Cortex of kidney (tissue), 1 donor: ENCODE results near the gene TULP4.
"Not testable (repeated sequence)": the region's sequence is repeated elsewhere in the genome, so short reads cannot be mapped to it uniquely, and the experiment has no call there.

Experiments
- DNase-seq: peaks from one replicate; lab custom pipeline; 2025; lab: John Stamatoyannopoulos, UW

TULP4 gene

DNA sequence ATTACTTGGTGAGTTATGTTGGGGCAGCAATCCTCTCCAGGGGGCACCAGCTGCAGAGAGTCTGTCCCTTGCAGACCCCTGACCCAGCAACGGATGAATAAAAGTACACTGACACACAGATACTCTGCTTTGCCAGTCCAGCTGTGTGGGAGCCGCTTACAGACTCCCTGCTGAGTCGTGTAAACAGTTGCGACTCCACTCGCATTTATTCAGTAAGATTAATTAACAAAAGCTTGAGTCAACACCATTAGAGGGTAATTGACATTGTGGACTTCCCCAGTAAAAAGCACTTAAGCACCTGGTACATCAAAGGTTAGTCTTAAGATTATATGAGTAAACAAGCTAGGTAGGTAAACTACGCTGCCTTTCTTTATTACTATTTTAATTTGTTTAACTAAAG lies 155.7 kb downstream of the TULP4 start:
- no peak for DNase-seq

GRCh38 chr6:158468666-158469065 lies 156.4 kb downstream of the TULP4 start:
- no peak for DNase-seq

GRCh38 chr6:158470023-158470422 lies 157.8 kb downstream of the TULP4 start:
- DNase-seq, result not testable (repeated sequence)

- DNase-seq, result no peak
Observed at GRCh38 chr6:158471339-158471738, 159.1 kb downstream of the TULP4 start.

DNA sequence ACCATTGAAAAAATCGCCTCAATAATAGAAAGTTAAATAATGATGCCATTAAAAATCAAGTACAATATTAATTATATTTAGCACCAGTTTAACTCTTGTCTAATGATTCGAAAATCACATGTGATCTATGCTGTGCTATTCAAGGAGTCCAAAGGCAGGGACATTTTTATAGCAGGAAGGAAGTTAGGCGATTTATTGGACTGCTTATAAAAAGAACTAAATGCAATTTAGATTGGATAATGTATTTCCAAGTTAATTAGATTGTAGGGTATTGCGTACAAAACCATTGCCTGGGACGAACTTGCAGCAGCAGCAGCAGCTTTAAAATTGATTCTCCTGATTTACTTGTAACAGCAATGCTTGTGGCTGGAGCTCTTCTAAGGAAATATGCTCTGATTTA lies 160.2 kb downstream of the TULP4 start:
- no peak for DNase-seq

DNA sequence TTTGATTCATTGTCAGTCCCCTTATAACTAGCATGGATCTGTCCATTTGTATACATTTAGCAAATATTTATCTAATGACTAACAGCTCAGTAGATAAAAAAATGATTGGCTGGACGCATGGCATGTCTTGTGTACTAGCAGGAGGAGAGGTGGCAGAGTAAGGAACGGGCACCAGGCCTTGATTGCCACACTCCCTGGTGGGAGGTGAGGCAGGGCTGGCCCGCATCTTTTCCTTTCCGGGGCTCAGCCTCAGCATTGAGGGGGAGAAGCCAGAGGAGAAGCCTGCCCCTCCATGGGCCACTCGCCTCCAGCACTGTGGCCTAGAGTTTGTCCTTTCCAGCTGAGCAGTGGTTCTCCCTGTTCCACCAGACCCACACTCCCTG lies 162.7 kb downstream of the TULP4 start:
- DNase-seq, result no peak

DNA sequence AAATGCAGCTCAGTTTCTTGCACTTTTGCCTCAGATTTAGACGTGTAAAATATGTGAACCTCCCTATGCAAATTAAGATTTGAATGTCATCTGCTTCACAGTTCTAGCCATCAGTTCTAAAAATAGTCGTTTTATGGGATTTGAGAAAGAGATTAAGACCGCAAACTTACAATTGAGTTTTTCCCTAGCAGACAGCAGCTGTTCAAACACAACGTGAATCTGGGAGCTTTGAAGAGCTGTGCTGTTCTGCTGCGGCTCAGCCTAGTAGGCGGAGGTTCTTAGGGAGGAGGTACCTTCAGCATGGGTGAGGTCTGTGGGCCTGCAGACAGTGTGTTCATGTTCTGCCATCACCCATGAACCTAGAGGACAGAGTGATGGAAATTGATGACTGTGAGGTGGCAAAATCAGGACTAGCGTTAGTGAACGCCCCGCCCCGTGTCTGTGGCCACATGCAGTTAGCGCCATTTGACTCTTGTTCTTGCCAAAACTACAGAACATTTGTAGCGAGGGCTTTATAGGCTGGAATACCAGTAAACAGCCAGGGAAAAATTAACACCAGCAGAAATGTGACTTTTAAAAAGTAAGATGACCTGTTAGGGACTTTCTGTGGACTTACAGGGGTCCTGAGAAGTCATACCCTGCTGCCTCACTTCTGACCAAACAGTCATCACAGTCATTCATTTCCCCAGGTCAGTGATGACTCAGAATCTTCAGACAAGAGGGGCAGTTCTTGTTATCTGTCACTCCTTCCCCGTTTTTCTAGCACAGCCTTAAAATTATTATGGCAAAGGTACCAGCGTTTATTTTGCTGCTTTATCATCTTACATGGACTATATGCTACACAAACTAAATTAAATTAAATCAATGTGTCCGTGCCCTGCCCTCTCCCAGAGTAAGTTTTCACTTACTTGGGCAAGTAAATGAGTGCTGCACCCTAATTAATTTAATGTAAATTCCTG lies 163.4 kb downstream of the TULP4 start:
- DNase-seq, result no peak

DNA sequence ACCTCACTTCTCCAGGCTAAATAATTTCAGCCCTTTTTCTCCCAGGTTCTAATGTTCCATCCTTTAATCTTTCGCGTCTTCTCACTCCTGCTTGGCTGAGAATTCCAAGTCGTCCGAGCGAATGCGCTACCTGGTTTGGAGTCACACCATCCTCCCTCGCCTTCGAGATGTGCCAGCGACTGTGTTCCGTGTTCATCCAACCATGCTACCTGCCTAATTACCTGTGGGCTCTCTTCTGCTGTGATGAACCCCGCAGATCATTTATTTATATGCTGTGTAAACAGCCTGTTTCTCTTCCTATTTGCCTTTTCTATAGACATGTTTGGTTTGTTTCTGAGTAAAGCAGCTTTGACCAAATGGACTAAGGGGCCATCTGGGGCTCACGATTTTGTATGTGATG lies 164.1 kb downstream of the TULP4 start:
- no peak for DNase-seq

GRCh38 chr6:158477722-158478121 lies 165.5 kb downstream of the TULP4 start:
- not testable (repeated sequence) for DNase-seq

GRCh38 chr6:158480989-158481388 lies 168.7 kb downstream of the TULP4 start:
- no peak for DNase-seq

DNA sequence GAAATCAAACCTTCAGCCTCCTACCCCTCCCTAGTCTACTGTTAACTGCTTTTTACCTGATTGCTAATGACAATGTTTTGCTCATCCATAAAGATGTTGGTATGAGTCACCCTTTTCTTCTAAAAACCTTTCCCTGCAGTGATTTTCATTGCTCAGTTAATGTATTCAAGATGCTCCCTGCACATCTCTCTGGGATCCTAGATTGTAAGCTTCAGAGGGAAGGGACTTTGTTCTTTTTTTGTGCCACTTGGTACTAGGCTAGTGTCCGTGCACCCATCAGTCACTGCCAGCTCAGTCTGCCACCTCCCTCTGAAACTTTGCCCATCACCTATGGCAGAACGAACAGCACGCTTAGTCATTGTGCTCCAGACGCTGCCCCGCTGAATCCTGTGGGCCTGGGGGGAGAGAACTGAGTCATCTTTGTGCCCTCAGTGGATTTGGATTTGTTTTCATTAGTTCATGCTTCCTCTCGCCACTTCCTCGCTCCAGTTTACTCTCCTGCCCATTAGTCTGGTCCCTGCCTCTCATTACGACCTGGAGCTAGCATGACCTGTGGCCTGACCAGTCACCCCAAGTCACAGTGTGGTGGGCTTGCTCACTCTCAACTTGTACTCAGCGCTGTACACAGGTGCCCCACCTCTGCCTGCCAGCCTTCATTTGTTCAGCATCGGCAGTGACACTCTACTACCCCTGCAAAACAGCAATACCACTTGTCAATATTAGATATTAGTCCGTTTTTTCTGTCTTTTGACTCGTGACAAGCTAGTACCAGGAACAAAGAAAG lies 169.6 kb downstream of the TULP4 start:
- DNase-seq, result no peak

GRCh38 chr6:158485431-158485830 lies 173.2 kb downstream of the TULP4 start:
- DNase-seq, result no peak

DNA sequence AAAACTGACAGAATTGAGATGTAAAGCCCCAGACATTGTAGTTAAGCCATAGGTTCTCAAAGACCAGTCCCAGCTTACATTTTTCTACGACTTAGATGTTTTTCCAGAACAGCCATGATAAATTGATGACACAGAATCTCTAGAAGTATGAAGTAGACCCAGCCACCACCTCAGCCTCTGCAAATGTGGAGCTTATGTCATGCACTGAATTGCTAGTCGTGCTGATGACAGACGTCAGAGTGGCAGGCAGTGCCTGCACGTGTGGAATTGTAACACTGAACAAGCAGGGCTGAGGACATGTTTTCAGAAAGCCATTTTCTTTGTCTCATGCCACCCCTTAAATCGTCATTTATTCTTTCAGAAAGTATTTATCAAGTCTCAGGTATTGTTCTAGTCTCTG lies 175.2 kb downstream of the TULP4 start:
- DNase-seq, result no peak

- no peak for DNase-seq
Observed at GRCh38 chr6:158488065-158488464, 175.8 kb downstream of the TULP4 start.

DNA sequence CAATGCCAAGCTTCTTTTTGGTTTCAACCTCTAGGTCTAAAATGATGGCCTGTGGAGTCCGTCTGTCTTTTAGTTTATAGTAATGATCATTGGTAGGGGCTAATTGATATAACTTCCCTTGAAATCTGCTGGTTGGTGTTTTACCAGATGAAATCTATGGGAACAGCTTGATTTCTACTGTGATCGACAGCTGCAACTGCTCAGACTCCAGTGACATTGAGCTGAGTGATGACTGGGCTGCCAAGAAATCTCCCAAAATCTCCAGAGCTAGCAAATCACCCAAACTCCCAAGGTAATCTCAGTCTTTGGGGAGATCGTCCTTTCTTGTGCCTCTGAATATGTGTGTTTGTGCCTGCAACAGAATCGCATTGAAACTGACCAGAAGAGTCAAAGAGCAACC lies 177.2 kb downstream of the TULP4 start:
- DNase-seq, result no peak

GRCh38 chr6:158492881-158493280 lies 180.6 kb downstream of the TULP4 start:
- DNase-seq, result no peak

DNA sequence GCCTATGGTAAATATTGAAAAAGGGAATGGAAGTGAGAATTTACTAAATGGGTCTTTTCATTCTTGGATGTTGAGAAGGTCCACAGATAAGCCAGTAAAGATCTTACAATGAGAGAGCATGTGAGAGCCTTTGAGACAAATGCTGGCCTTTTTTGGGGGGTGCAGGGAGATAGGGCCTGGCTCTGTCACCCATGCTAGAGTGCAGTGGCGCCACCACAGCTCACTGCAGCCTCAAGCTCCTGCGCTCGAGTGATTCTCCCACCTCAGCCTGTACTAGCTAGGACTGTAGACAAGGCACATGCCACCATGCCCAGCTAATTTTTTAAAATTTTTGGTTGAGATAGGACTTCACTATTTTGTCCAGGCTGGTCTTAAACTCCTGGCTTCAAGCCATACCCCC lies 184.4 kb downstream of the TULP4 start:
- no peak for DNase-seq

GRCh38 chr6:158497620-158498019 lies 185.4 kb downstream of the TULP4 start:
- DNase-seq, result no peak

DNA sequence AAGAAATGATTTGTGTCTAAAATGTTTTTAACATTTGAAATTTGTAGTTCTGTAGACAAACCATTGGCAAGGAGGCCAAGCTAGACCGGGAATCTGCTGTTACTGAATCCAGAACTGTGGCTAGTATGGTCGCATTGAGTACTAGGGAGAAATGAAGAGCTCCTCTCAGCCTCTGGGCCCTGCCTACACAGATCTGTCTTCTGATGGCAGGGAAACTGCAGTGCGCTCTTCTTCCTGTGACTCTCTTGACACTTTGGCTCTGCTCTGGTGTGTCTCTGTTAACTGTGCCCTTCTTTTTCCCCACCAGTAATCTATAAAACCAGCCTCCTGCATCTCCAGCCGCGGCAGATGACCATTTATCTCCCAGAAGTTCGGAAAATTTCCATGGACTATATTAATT lies 186.1 kb downstream of the TULP4 start:
- no peak for DNase-seq

DNA sequence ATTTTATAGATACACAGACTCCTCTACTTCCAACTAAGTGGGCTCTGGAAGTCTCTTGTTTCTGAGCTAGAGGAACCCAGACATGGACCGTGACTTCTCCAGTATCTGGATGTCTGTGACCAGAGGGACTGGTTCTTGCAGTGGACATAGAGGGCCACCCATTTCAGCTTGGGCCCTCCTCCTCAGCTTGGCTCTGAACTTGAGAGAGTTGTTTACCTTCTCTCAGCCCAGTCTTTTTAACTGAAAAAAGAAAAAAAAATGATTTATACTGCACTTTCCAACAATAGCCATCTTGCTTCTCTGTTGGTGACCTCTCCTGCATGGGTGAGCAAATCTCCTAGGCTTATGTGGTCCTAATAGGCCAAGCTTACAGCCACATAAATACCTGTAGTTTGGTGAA lies 187.3 kb downstream of the TULP4 start:
- DNase-seq, result no peak

- no peak for DNase-seq
Observed at GRCh38 chr6:158500016-158500735, 187.9 kb downstream of the TULP4 start.
